K562 (cell line): ENCODE measurements around the gene BZW1. TPM values are rescaled to one million over a fixed set of nuclear protein-coding genes. Genes with fewer than 3 reads are reported as not detected.

Source experiments
- ATAC-seq: fragments of 200-7000 bp; cut with Tn5 transposase; 3 replicates; pipeline ENCODE4 v1.9.1; 2020; ENCODE audit warnings: moderate library complexity
- BruUV-seq: library from RNA; stranded (reverse); fragments of 400-500 nt; replicated peaks from 2 replicates; lab custom pipeline; 2021; lab: Mats Ljungman, UMichigan
- CTCF ChIA-PET: fragments of 300-600 bp; formaldehyde crosslinking; extraction: SDS; loops from one replicate; lab custom pipeline; 2021; ENCODE audit warnings: low intra/inter-chr PET ratio; lab: Yijun Ruan, JAX
- POLR2A ChIA-PET: fragments of 300-600, 350-650 bp; sonication (Branson Sonifier 250); formaldehyde crosslinking; extraction: SDS; loops from one replicate; lab custom pipeline; 2021; ENCODE audit warnings: antibody characterized with exemption, inconsistent platforms; lab: Yijun Ruan, JAX
- DNase-seq, 4 experiments: peaks; one replicate each; pipeline versions ENCODE4 v3.0.0 to v3.0.0-alpha.2; 2011 to 2018; ENCODE audit warnings: low spot score in 3 of 4, mixed read lengths in 3 of 4; ENCODE audit errors: extremely low read depth in 1 of 4
- FAIRE-seq: peaks from 2 replicates; lab custom pipeline; 2011; peaks lifted over from hg19 to GRCh38; lab: Jason Lieb, UNC
- H2AFZ ChIP-seq: 2 replicates; pipeline ENCODE4 v1.6.0; 2011; ENCODE audit warnings: low read depth, low read length, control low read depth, inconsistent platforms
- H3K27ac ChIP-seq: fragments of 200-600 bp; 3 replicates; pipeline ENCODE4 v1.8.0; 2011; ENCODE audit warnings: low read depth, mild to moderate bottlenecking, control low read depth, inconsistent platforms, low read length, moderate library complexity, mixed read lengths; ENCODE audit errors: extremely low read depth
- H3K27me3 ChIP-seq, 2 experiments: fragments of 300-600 bp in 1 of 2; 2 replicates in 1 of 2; 3 replicates in 1 of 2; pipeline versions ENCODE4 v1.6.0 to v1.8.0; 2011; ENCODE audit warnings: inconsistent platforms in 2 of 2, low read length in 2 of 2, mild to moderate bottlenecking in 1 of 2, mixed read lengths in 1 of 2, moderate library complexity in 1 of 2; ENCODE audit not compliant: control insufficient read depth in 2 of 2, insufficient read depth in 2 of 2
- H3K36me3 ChIP-seq: fragments of 300-600 bp; 3 replicates; pipeline ENCODE4 v1.8.0; 2011; ENCODE audit warnings: mild to moderate bottlenecking, low read length, inconsistent platforms; ENCODE audit not compliant: control insufficient read depth, insufficient read depth
- H3K4me1 ChIP-seq, 2 experiments: fragments of 200-600 bp in 1 of 2; replicated peaks in 1 of 2; 2 replicates in 1 of 2; 3 replicates in 1 of 2; pipeline versions ENCODE4 v1.5.1 to v1.8.0; 2011; ENCODE audit warnings: inconsistent platforms in 2 of 2, low read length in 2 of 2, mild to moderate bottlenecking in 1 of 2, mixed read lengths in 1 of 2, moderate library complexity in 1 of 2; ENCODE audit not compliant: control insufficient read depth in 2 of 2, insufficient read depth in 2 of 2
- H3K4me2 ChIP-seq: 2 replicates; pipeline ENCODE4 v1.6.1; 2011; ENCODE audit warnings: low read length, control low read depth, inconsistent platforms, mixed read lengths; ENCODE audit not compliant: insufficient read depth
- H3K4me3 ChIP-seq: fragments of 200-600 bp; sonication (generic), shearing (Covaris generic); 2 replicates; pipeline ENCODE4 v1.5.1; 2016; ENCODE audit warnings: control low read depth, inconsistent platforms
- H3K79me2 ChIP-seq: fragments of 200-600 bp; 3 replicates; pipeline ENCODE4 v1.8.0; 2011; ENCODE audit warnings: low read length, inconsistent platforms; ENCODE audit not compliant: control insufficient read depth, insufficient read depth
- H3K9ac ChIP-seq, 2 experiments: 2 replicates each; pipeline versions ENCODE4 v1.6.0 to v1.6.1; 2011; ENCODE audit warnings: low read depth in 2 of 2, low read length in 2 of 2, control low read depth in 1 of 2, inconsistent platforms in 1 of 2, mild to moderate bottlenecking in 1 of 2, mixed read lengths in 1 of 2; ENCODE audit not compliant: insufficient read depth in 1 of 2
- H3K9me1 ChIP-seq: one replicate; pipeline ENCODE4 v1.6.0; 2011; ENCODE audit warnings: inconsistent platforms, mild to moderate bottlenecking, low read length, moderate library complexity; ENCODE audit not compliant: control insufficient read depth, insufficient read depth
- H3K9me3 ChIP-seq: replicated peaks from 2 replicates; pipeline ENCODE4 v1.5.1; 2011; ENCODE audit warnings: low read depth, low read length, inconsistent platforms; ENCODE audit not compliant: control insufficient read depth, insufficient read depth
- H4K20me1 ChIP-seq: replicated peaks from 2 replicates; pipeline ENCODE4 v1.6.1; 2011; ENCODE audit warnings: low read length, inconsistent platforms, mixed read lengths; ENCODE audit not compliant: control insufficient read depth, insufficient read depth
- ATF3 ChIP-seq, 2 experiments: fragments of 450-650 bp in 1 of 2; sonication (generic) in 1 of 2; formaldehyde crosslinking in 1 of 2; IDR thresholded peaks in 1 of 2; conservative IDR thresholded peaks in 1 of 2; 2 replicates each; pipeline versions ENCODE4 v1.6.1 to v1.8.1; 2016 to 2023; ENCODE audit warnings: mild to moderate bottlenecking in 2 of 2, moderate library complexity in 2 of 2, inconsistent platforms in 1 of 2, missing genetic modification reagents in 1 of 2
- CC2D1A ChIP-seq: fragments of 450-650 bp; IDR thresholded peaks from 2 replicates; pipeline ENCODE4 v1.6.1; 2017; ENCODE audit warnings: mild to moderate bottlenecking
- FOSL1 ChIP-seq: fragments of 200-800 bp; sonication (Bioruptor generic); conservative IDR thresholded peaks from 2 replicates; pipeline ENCODE4 v1.6.1; 2016; ENCODE audit warnings: missing genetic modification characterization, missing compliant biosample characterization
- JUND ChIP-seq, 2 experiments: IDR thresholded peaks; 2 replicates in 1 of 2; 3 replicates in 1 of 2; pipeline ENCODE4 v1.6.1; 2011; ENCODE audit warnings: borderline replicate concordance in 2 of 2, low read depth in 2 of 2, low read length in 2 of 2, improper control_type of control experiment in 1 of 2, missing biosample characterization in 1 of 2, missing genetic modification characterization in 1 of 2, missing genetic modification reagents in 1 of 2
- KDM1A ChIP-seq, 2 experiments: fragments of 450-650 bp; IDR thresholded peaks; 2 replicates each; pipeline ENCODE4 v1.6.1; 2016; ENCODE audit warnings: mild to moderate bottlenecking in 2 of 2
- RBBP5 ChIP-seq: fragments of 200-600 bp; sonication (generic); IDR thresholded peaks from 2 replicates; pipeline ENCODE4 v1.6.1; 2012; ENCODE audit warnings: borderline replicate concordance, mild to moderate bottlenecking, low read length, control low read depth, inconsistent platforms; ENCODE audit not compliant: insufficient read depth, poor library complexity, severe bottlenecking
- TRIM24 ChIP-seq, 2 experiments: fragments of 450-650 bp; IDR thresholded peaks; 2 replicates each; pipeline ENCODE4 v1.6.1; 2016
- WGBS: fragments of 100-300 bp; shearing (Covaris generic); methylation state at CpG from one replicate; pipeline ENCODE4 v1.1.6; 2016; ENCODE audit warnings: low coverage, mixed read lengths; ENCODE audit not compliant: insufficient coverage; ENCODE audit errors: missing lambda C conversion rate; 5-methylcytosine and 5-hydroxymethylcytosine counted together
- in situ Hi-C: fragments of 300-500 bp; cut with MboI; formaldehyde crosslinking; loops from 4 replicates; pipeline ENCODE4 v1.15.0; 2018; ENCODE audit warnings: inconsistent platforms, mixed read lengths
- intact Hi-C: fragments of 100-400 bp; cut with micrococcal nuclease; formaldehyde crosslinking; loops from 2 replicates; pipeline ENCODE4 v1.14.2; 2022
- polyA plus RNA-seq, 8 experiments: library from polyadenylated mRNA; depleted of rRNA in 4 of 8; stranded (reverse) in 5 of 8; unstranded in 3 of 8; fragments of >200 nt; fragmentation: Nextera tagmentation in 2 of 8; fragmentation: Illumina TruSeq in 1 of 8; extraction: Ambion mirVana in 2 of 8; extraction: Trizol in 1 of 8; gene quantifications; 2 replicates each; pipeline versions ENCODE4 v1.2.1 to v1.2.3, GENCODE V29; 2011 to 2014; ENCODE audit warnings: inconsistent platforms in 1 of 8, missing spikeins in 1 of 8
- total RNA-seq, 7 experiments: library from RNA; depleted of rRNA in 6 of 7; stranded (reverse); fragments of >200 nt in 6 of 7; fragmentation: Illumina TruSeq in 2 of 7; extraction: Trizol in 2 of 7; gene quantifications; 2 replicates each; pipeline versions ENCODE4 v1.2.1 to v1.2.3, GENCODE V29; 2011 to 2021; ENCODE audit warnings: low replicate concordance in 1 of 7

The BZW1 gene
- total and polyA plus RNA-seq, 9 of the 15 experiments (the other 6 are each of a cell fraction or from before 2014, with no cell fraction given): 110 to 244 (median 198) TPM

- POLR2A ChIA-PET: interaction anchor here (1.1 to 1.5 kb wide), 3 partner anchors 10 to 32 kb away, joined by 4 to 12 read pairs (median 5); no protein-coding TSS in a partner anchor
- CTCF ChIA-PET: no interaction called here
- Histone ChIP-seq H3K9me1 (no peaks in the 10 kb centered on the region), H3K27me3 (no peaks in the 10 kb centered on the region)
- in situ Hi-C loops: no loop called here
- TF ChIP-seq FOSL1 (tag) (peak; percentile 60), ATF3 (IDR thresholded peaks at IDR 0.05) (peak; percentile 57), ATF3 (CRISPR knock-in tag; conservative IDR thresholded peaks at IDR 0.05) (no peak), KDM1A (IDR thresholded peaks at IDR 0.05) (peak in 1 of 2 experiments; percentile 12; a peak in 1 of 4 replicates), JUND (IDR thresholded peaks at IDR 0.05; ENCODE audit: borderline replicate concordance, low read depth, low read length) (peak; percentile 79), JUND (tag; IDR thresholded peaks at IDR 0.05; ENCODE audit: borderline replicate concordance, low read depth, low read length) (peak; percentile 48; the same call in 1 of the 3 replicates), CC2D1A (no peak), RBBP5 (no peak), TRIM24 (IDR thresholded peaks at IDR 0.05) (0 out of 4 replicates have a peak, but pooled peaks of 1 of the 2 experiments have one; percentile 13)
- TF ChIP-seq, all 486 proteins: peak for 5
- Histone ChIP-seq H3K4me2 (no peak overlapping the region), H3K79me2 (no peaks in the 10 kb centered on the region), H3K9me3 (no peaks in the 10 kb centered on the region), H3K36me3 (no peaks in the 10 kb centered on the region), H4K20me1 (no peaks in the 10 kb centered on the region), H2AFZ (no peak overlapping the region), H3K9ac (no peak overlapping the region), H3K4me1 (peaks cover 0 to 10% of the 10 kb centered on the region in 2 experiments; a peak in 2 of 5 replicates), H3K4me3 (no peak overlapping the region), H3K27ac (no peak overlapping the region)
- ATAC-seq (peak; percentile 21; the same call in 1 of the 3 replicates), FAIRE-seq (peak; percentile 15), DNase-seq (no peak)
- WGBS: 31% methylated on average over 9 of the region's 10 CpGs
- BruUV-seq: no TSS peak
- intact Hi-C loops: no loop called here
Observed at GRCh38 chr2:200845669-200846325, 34.1 kb downstream of the BZW1 start.
